Measurements from ENCODE around the gene BAZ2B. TPM values are rescaled to one million over a fixed set of nuclear protein-coding genes. Genes with fewer than 3 reads are reported as not detected.

The BAZ2B gene
- total and polyA plus RNA-seq, 2 of the 13 experiments (the other 11 are each of a cell fraction or from before 2014, with no cell fraction given), result 14.0 to 15.1 TPM

- TF ChIP-seq ZNF337 (CRISPR knock-in tag; IDR thresholded peaks at IDR 0.05; ENCODE audit: borderline replicate concordance, low read depth), result no peak
- TF ChIP-seq MIXL1 (CRISPR knock-in tag; IDR thresholded peaks at IDR 0.05), result no peak
- TF ChIP-seq SMARCE1 (IDR thresholded peaks at IDR 0.05; ENCODE audit: borderline replicate concordance), result no peak
- TF ChIP-seq SALL2 (CRISPR knock-in tag; IDR thresholded peaks at IDR 0.05), result no peak; the same call in none of the 2 replicates
- no peak for TF ChIP-seq ZNF512 (CRISPR knock-in tag; IDR thresholded peaks at IDR 0.05)
- TF ChIP-seq MLLT10 (CRISPR knock-in tag; IDR thresholded peaks at IDR 0.05), result no peak
- TF ChIP-seq IRF9 (CRISPR knock-in tag; IDR thresholded peaks at IDR 0.05; ENCODE audit: borderline replicate concordance), result peak; percentile 40; the same call in 1 of the 2 replicates
- TF ChIP-seq ZSCAN31 (CRISPR knock-in tag; IDR thresholded peaks at IDR 0.05; ENCODE audit: low read depth), result no peak
- TF ChIP-seq ESRRA (CRISPR knock-in tag; IDR thresholded peaks at IDR 0.05; ENCODE audit: low read depth), result no peak
- TF ChIP-seq ZC3H13 (CRISPR knock-in tag; IDR thresholded peaks at IDR 0.05), result no peak
- peak; percentile 71 for TF ChIP-seq ZNF441 (CRISPR knock-in tag; IDR thresholded peaks at IDR 0.05; ENCODE audit: borderline replicate concordance)
- no peak for TF ChIP-seq ZNF17 (CRISPR knock-in tag; IDR thresholded peaks at IDR 0.05)
- peak; percentile 68; the same call in 1 of the 2 replicates for TF ChIP-seq PLSCR1 (CRISPR knock-in tag; IDR thresholded peaks at IDR 0.05; ENCODE audit: borderline replicate concordance)
- peak; percentile 76 for TF ChIP-seq ZNF317 (CRISPR knock-in tag; IDR thresholded peaks at IDR 0.05)
- no peak for TF ChIP-seq ZNF644 (CRISPR knock-in tag; IDR thresholded peaks at IDR 0.05; ENCODE audit: low read depth)
- TF ChIP-seq ZFP91 (CRISPR knock-in tag; IDR thresholded peaks at IDR 0.05; ENCODE audit: borderline replicate concordance), result peak; percentile 80; the same call in 1 of the 2 replicates
- TF ChIP-seq TGIF2 (CRISPR knock-in tag; IDR thresholded peaks at IDR 0.05), result peak; percentile 31; the same call in 1 of the 2 replicates
- TF ChIP-seq FOXP4 (CRISPR knock-in tag; IDR thresholded peaks at IDR 0.05), result no peak
- TF ChIP-seq AHR (CRISPR knock-in tag; IDR thresholded peaks at IDR 0.05), result no peak
- peak; percentile 10; the same call in 1 of the 2 replicates for TF ChIP-seq ATF2 (CRISPR knock-in tag; IDR thresholded peaks at IDR 0.05)
- peak; percentile 66; the same call in 1 of the 2 replicates for TF ChIP-seq ELF4 (CRISPR knock-in tag; IDR thresholded peaks at IDR 0.05; ENCODE audit: borderline replicate concordance)
These were observed 329.5 kb downstream of the BAZ2B start (continued) for GRCh38 chr2:159286709-159287441.
